Activated CD4-positive, alpha-beta memory T cell treated with anti-CD3 and anti-CD28 coated beads, Interleukin-2, amount 10 ng/mL, durations not matched to agents 7 days and 5 days (primary cell): Measurements from ENCODE around the gene TELO2. TPM values are rescaled to one million over a fixed set of nuclear protein-coding genes. Genes with fewer than 3 reads are reported as not detected.
A peak's percentile ranks its signal among the peaks of the same experiment; 100 is the strongest.

ENCODE experiments used
- CTCF ChIA-PET: fragments of 350-600 bp; sonication (Branson Sonifier 250); formaldehyde crosslinking; loops from one replicate; lab custom pipeline; 2021; ENCODE audit warnings: antibody characterized with exemption, inconsistent platforms; lab: Charles Lee
- POLR2A ChIA-PET: fragments of 350-600 bp; sonication (Branson Sonifier 250); formaldehyde crosslinking; loops from one replicate; lab custom pipeline; 2021; ENCODE audit warnings: antibody characterized with exemption; lab: Charles Lee
- DNase-seq: peaks from one replicate; pipeline ENCODE4 v3.0.0-alpha.2; 2020
- H3K27ac Mint-ChIP-seq: one replicate; pipeline ENCODE4 v1.8.0; 2021; ENCODE audit warnings: mild to moderate bottlenecking, mixed read lengths
- H3K27me3 Mint-ChIP-seq: one replicate; pipeline ENCODE4 v1.8.0; 2021; ENCODE audit warnings: mixed read lengths
- H3K36me3 Mint-ChIP-seq: one replicate; pipeline ENCODE4 v1.8.0; 2021; ENCODE audit warnings: low read depth, mixed read lengths
- H3K4me1 Mint-ChIP-seq: one replicate; pipeline ENCODE4 v1.8.0; 2021; ENCODE audit warnings: mixed read lengths
- H3K4me3 Mint-ChIP-seq: one replicate; pipeline ENCODE4 v1.8.0; 2021; ENCODE audit warnings: mild to moderate bottlenecking, mixed read lengths
- H3K9me3 Mint-ChIP-seq: one replicate; pipeline ENCODE4 v1.8.0; 2021; ENCODE audit warnings: mixed read lengths
- total RNA-seq, 2 experiments: library from RNA; stranded (reverse); gene quantifications; one replicate each; pipeline ENCODE4 v1.2.3, GENCODE V29; 2021

TELO2 gene
- total RNA-seq, 2 experiments from 2014 or later, result 49.4 to 51.9 TPM

- no peak overlapping the region for H3K4me3 Mint-ChIP-seq
- H3K27me3 Mint-ChIP-seq, result no peaks in the 10 kb centered on the region
- no peaks in the 10 kb centered on the region for H3K9me3 Mint-ChIP-seq
- H3K4me1 Mint-ChIP-seq, result peaks cover 59% of the 10 kb centered on the region
- no peak for DNase-seq
- peak overlapping the region; percentile 45 for H3K27ac Mint-ChIP-seq
- H3K36me3 Mint-ChIP-seq, result peaks cover 47% of the 10 kb centered on the region
- ChIA-PET POLR2A (interaction anchor here (0.6 to 1.9 kb wide), 2 partner anchors 12 to 124 kb away, joined by 3 to 4 read pairs; partner anchors contain the start of genes TMEM204 and UQCC4), CTCF (no interaction called here)
Measured at GRCh38 chr16:1545044-1546040, 52.2 kb downstream of the TELO2 start.

GRCh38 chr16:1546430-1546829 lies 53.3 kb downstream of the TELO2 start:
- Mint-ChIP-seq H3K4me3 (no peak overlapping the region), H3K27me3 (no peaks in the 10 kb centered on the region), H3K27ac (no peak overlapping the region), H3K9me3 (no peaks in the 10 kb centered on the region), H3K36me3 (peaks cover 47% of the 10 kb centered on the region), H3K4me1 (peaks cover 51% of the 10 kb centered on the region)
- CTCF ChIA-PET, result no interaction called here
- no peak for DNase-seq
- POLR2A ChIA-PET, result interaction anchor here (1.9 kb wide), 1 partner anchor 126 kb away, joined by 4 read pairs; the partner anchor contains the start of gene UQCC4

GRCh38 chr16:1548233-1548632 lies 55.1 kb downstream of the TELO2 start:
- no peaks in the 10 kb centered on the region for H3K9me3 Mint-ChIP-seq
- ChIA-PET CTCF (no interaction called here), POLR2A (no interaction called here)
- H3K4me3 Mint-ChIP-seq, result no peak overlapping the region
- H3K36me3 Mint-ChIP-seq, result peaks cover 44% of the 10 kb centered on the region
- H3K4me1 Mint-ChIP-seq, result peaks cover 34% of the 10 kb centered on the region
- no peak for DNase-seq
- no peaks in the 10 kb centered on the region for H3K27me3 Mint-ChIP-seq
- no peak overlapping the region for H3K27ac Mint-ChIP-seq

GRCh38 chr16:1548727-1549126 lies 55.6 kb downstream of the TELO2 start:
- Mint-ChIP-seq H3K36me3 (peaks cover 41% of the 10 kb centered on the region), H3K4me1 (peaks cover 30% of the 10 kb centered on the region), H3K9me3 (no peaks in the 10 kb centered on the region), H3K4me3 (no peak overlapping the region), H3K27me3 (no peaks in the 10 kb centered on the region), H3K27ac (no peak overlapping the region)
- ChIA-PET CTCF (no interaction called here), POLR2A (no interaction called here)
- DNase-seq, result no peak

GRCh38 chr16:1550069-1550468 lies 56.9 kb downstream of the TELO2 start:
- Mint-ChIP-seq H3K4me1 (peaks cover 16% of the 10 kb centered on the region), H3K4me3 (no peak overlapping the region), H3K27me3 (no peaks in the 10 kb centered on the region), H3K36me3 (peaks cover 43% of the 10 kb centered on the region), H3K9me3 (no peaks in the 10 kb centered on the region), H3K27ac (no peak overlapping the region)
- ChIA-PET POLR2A (no interaction called here), CTCF (no interaction called here)
- no peak for DNase-seq

- Mint-ChIP-seq H3K27me3 (no peaks in the 10 kb centered on the region), H3K27ac (no peak overlapping the region), H3K36me3 (peaks cover 45% of the 10 kb centered on the region), H3K9me3 (no peaks in the 10 kb centered on the region), H3K4me3 (no peak overlapping the region), H3K4me1 (peaks cover 10% of the 10 kb centered on the region)
- CTCF ChIA-PET, result no interaction called here
- POLR2A ChIA-PET, result no interaction called here
- DNase-seq, result no peak
Measured at GRCh38 chr16:1550696-1551095, 57.5 kb downstream of the TELO2 start.

GRCh38 chr16:1551166-1551565 lies 58.0 kb downstream of the TELO2 start:
- H3K4me3 Mint-ChIP-seq, result no peak overlapping the region
- peaks cover 7% of the 10 kb centered on the region for H3K4me1 Mint-ChIP-seq
- no peaks in the 10 kb centered on the region for H3K9me3 Mint-ChIP-seq
- CTCF ChIA-PET, result no interaction called here
- no peak overlapping the region for H3K27ac Mint-ChIP-seq
- DNase-seq, result no peak
- H3K36me3 Mint-ChIP-seq, result peaks cover 48% of the 10 kb centered on the region
- no peaks in the 10 kb centered on the region for H3K27me3 Mint-ChIP-seq
- POLR2A ChIA-PET, result no interaction called here

- DNase-seq, result no peak
- H3K27me3 Mint-ChIP-seq, result no peaks in the 10 kb centered on the region
- CTCF ChIA-PET, result no interaction called here
- H3K36me3 Mint-ChIP-seq, result peaks cover 45% of the 10 kb centered on the region
- H3K9me3 Mint-ChIP-seq, result no peaks in the 10 kb centered on the region
- POLR2A ChIA-PET, result no interaction called here
- H3K4me3 Mint-ChIP-seq, result no peak overlapping the region
- peaks cover 2% of the 10 kb centered on the region for H3K4me1 Mint-ChIP-seq
- H3K27ac Mint-ChIP-seq, result no peak overlapping the region
Measured at GRCh38 chr16:1552129-1552528, 59.0 kb downstream of the TELO2 start.

- peaks cover 43% of the 10 kb centered on the region for H3K36me3 Mint-ChIP-seq
- ChIA-PET CTCF (no interaction called here), POLR2A (no interaction called here)
- no peak for DNase-seq
- H3K27ac Mint-ChIP-seq, result no peak overlapping the region
- peaks cover 8% of the 10 kb centered on the region for H3K4me1 Mint-ChIP-seq
- no peaks in the 10 kb centered on the region for H3K9me3 Mint-ChIP-seq
- no peaks in the 10 kb centered on the region for H3K27me3 Mint-ChIP-seq
- H3K4me3 Mint-ChIP-seq, result no peak overlapping the region
Measured at GRCh38 chr16:1553946-1554825, 61.0 kb downstream of the TELO2 start.

GRCh38 chr16:1554826-1555445 lies 61.8 kb downstream of the TELO2 start:
- H3K27me3 Mint-ChIP-seq, result no peaks in the 10 kb centered on the region
- CTCF ChIA-PET, result no interaction called here
- no peaks in the 10 kb centered on the region for H3K9me3 Mint-ChIP-seq
- H3K4me3 Mint-ChIP-seq, result no peak overlapping the region
- H3K36me3 Mint-ChIP-seq, result peaks cover 45% of the 10 kb centered on the region
- H3K27ac Mint-ChIP-seq, result no peak overlapping the region
- POLR2A ChIA-PET, result no interaction called here
- peaks cover 16% of the 10 kb centered on the region for H3K4me1 Mint-ChIP-seq
- DNase-seq, result no peak

GRCh38 chr16:1556254-1556653 lies 63.1 kb downstream of the TELO2 start:
- Mint-ChIP-seq H3K4me3 (no peak overlapping the region), H3K27me3 (no peaks in the 10 kb centered on the region), H3K36me3 (peaks cover 43% of the 10 kb centered on the region), H3K27ac (no peak overlapping the region), H3K4me1 (peaks cover 25% of the 10 kb centered on the region), H3K9me3 (no peaks in the 10 kb centered on the region)
- ChIA-PET POLR2A (no interaction called here), CTCF (no interaction called here)
- no peak for DNase-seq

GRCh38 chr16:1557074-1557473 lies 63.9 kb downstream of the TELO2 start:
- Mint-ChIP-seq H3K36me3 (peaks cover 40% of the 10 kb centered on the region), H3K27me3 (no peaks in the 10 kb centered on the region), H3K4me1 (peaks cover 26% of the 10 kb centered on the region), H3K4me3 (no peak overlapping the region), H3K27ac (no peak overlapping the region), H3K9me3 (no peaks in the 10 kb centered on the region)
- CTCF ChIA-PET, result interaction anchor here (0.5 kb wide), 1 partner anchor 83 kb away, joined by 3 read pairs; no protein-coding TSS in a partner anchor
- POLR2A ChIA-PET, result no interaction called here
- no peak for DNase-seq
